Measurements from ENCODE around the gene RHBDD2.
"Not testable (repeated sequence)": the region's sequence is repeated elsewhere in the genome, so short reads cannot be mapped to it uniquely, and the experiment has no call there.

RHBDD2 gene

GRCh38 chr7:75843613-75844116 lies 35.2 kb upstream of the RHBDD2 start:
- no peak for DNase-seq
- no peaks in the 10 kb centered on the region for H3K36me3 ChIP-seq (ENCODE audit: control insufficient read depth, insufficient read depth, low read length)
- H3K27me3 ChIP-seq (replicated peaks; ENCODE audit: control insufficient read depth, insufficient read depth, low read length, poor library complexity, severe bottlenecking): no peaks in the 10 kb centered on the region
- H3K9me3 ChIP-seq (ENCODE audit: control insufficient read depth, low read length): no peaks in the 10 kb centered on the region
- no peaks in the 10 kb centered on the region for H3K4me1 ChIP-seq (ENCODE audit: control insufficient read depth, insufficient read depth, low read length, poor library complexity, severe bottlenecking)
- H3K27ac ChIP-seq (ENCODE audit: insufficient read depth, low read length, poor library complexity, severe bottlenecking): no peak overlapping the region
- H3K4me3 ChIP-seq (ENCODE audit: insufficient read depth, low read depth, low read length, poor library complexity, severe bottlenecking): no peak overlapping the region

GRCh38 chr7:75844158-75844557 lies 34.7 kb upstream of the RHBDD2 start:
- Histone ChIP-seq H3K4me1 (ENCODE audit: control insufficient read depth, insufficient read depth, low read length, poor library complexity, severe bottlenecking) (no peaks in the 10 kb centered on the region), H3K4me3 (ENCODE audit: insufficient read depth, low read depth, low read length, poor library complexity, severe bottlenecking) (no peak overlapping the region), H3K27me3 (replicated peaks; ENCODE audit: control insufficient read depth, insufficient read depth, low read length, poor library complexity, severe bottlenecking) (no peaks in the 10 kb centered on the region), H3K9me3 (ENCODE audit: control insufficient read depth, low read length) (no peaks in the 10 kb centered on the region), H3K36me3 (ENCODE audit: control insufficient read depth, insufficient read depth, low read length) (no peaks in the 10 kb centered on the region), H3K27ac (ENCODE audit: insufficient read depth, low read length, poor library complexity, severe bottlenecking) (no peak overlapping the region)
- no peak for DNase-seq

- H3K4me3 ChIP-seq (ENCODE audit: insufficient read depth, low read depth, low read length, poor library complexity, severe bottlenecking); H3K27ac ChIP-seq (ENCODE audit: insufficient read depth, low read length, poor library complexity, severe bottlenecking); DNase-seq; H3K36me3 ChIP-seq (ENCODE audit: control insufficient read depth, insufficient read depth, low read length); H3K9me3 ChIP-seq (ENCODE audit: control insufficient read depth, low read length); H3K4me1 ChIP-seq (ENCODE audit: control insufficient read depth, insufficient read depth, low read length, poor library complexity, severe bottlenecking); H3K27me3 ChIP-seq (replicated peaks; ENCODE audit: control insufficient read depth, insufficient read depth, low read length, poor library complexity, severe bottlenecking): not testable (repeated sequence)
Measured at GRCh38 chr7:75845132-75845531, 33.7 kb upstream of the RHBDD2 start.

- no peak overlapping the region for H3K4me3 ChIP-seq (ENCODE audit: insufficient read depth, low read depth, low read length, poor library complexity, severe bottlenecking)
- no peak overlapping the region for H3K27ac ChIP-seq (ENCODE audit: insufficient read depth, low read length, poor library complexity, severe bottlenecking)
- no peaks in the 10 kb centered on the region for H3K36me3 ChIP-seq (ENCODE audit: control insufficient read depth, insufficient read depth, low read length)
- DNase-seq: no peak
- no peaks in the 10 kb centered on the region for H3K4me1 ChIP-seq (ENCODE audit: control insufficient read depth, insufficient read depth, low read length, poor library complexity, severe bottlenecking)
- no peaks in the 10 kb centered on the region for H3K9me3 ChIP-seq (ENCODE audit: control insufficient read depth, low read length)
- H3K27me3 ChIP-seq (replicated peaks; ENCODE audit: control insufficient read depth, insufficient read depth, low read length, poor library complexity, severe bottlenecking): no peaks in the 10 kb centered on the region
Measured at GRCh38 chr7:75847707-75848106, 31.1 kb upstream of the RHBDD2 start.

- Histone ChIP-seq H3K9me3 (ENCODE audit: control insufficient read depth, low read length) (no peaks in the 10 kb centered on the region), H3K27ac (ENCODE audit: insufficient read depth, low read length, poor library complexity, severe bottlenecking) (no peak overlapping the region), H3K27me3 (replicated peaks; ENCODE audit: control insufficient read depth, insufficient read depth, low read length, poor library complexity, severe bottlenecking) (no peaks in the 10 kb centered on the region), H3K4me1 (ENCODE audit: control insufficient read depth, insufficient read depth, low read length, poor library complexity, severe bottlenecking) (no peaks in the 10 kb centered on the region), H3K4me3 (ENCODE audit: insufficient read depth, low read depth, low read length, poor library complexity, severe bottlenecking) (no peak overlapping the region), H3K36me3 (ENCODE audit: control insufficient read depth, insufficient read depth, low read length) (no peaks in the 10 kb centered on the region)
- no peak for DNase-seq
Measured at GRCh38 chr7:75849573-75849972, 29.3 kb upstream of the RHBDD2 start.

GRCh38 chr7:75850235-75850634 lies 28.6 kb upstream of the RHBDD2 start:
- Histone ChIP-seq H3K27me3 (replicated peaks; ENCODE audit: control insufficient read depth, insufficient read depth, low read length, poor library complexity, severe bottlenecking) (no peaks in the 10 kb centered on the region), H3K4me3 (ENCODE audit: insufficient read depth, low read depth, low read length, poor library complexity, severe bottlenecking) (no peak overlapping the region), H3K4me1 (ENCODE audit: control insufficient read depth, insufficient read depth, low read length, poor library complexity, severe bottlenecking) (no peaks in the 10 kb centered on the region), H3K36me3 (ENCODE audit: control insufficient read depth, insufficient read depth, low read length) (no peaks in the 10 kb centered on the region), H3K9me3 (ENCODE audit: control insufficient read depth, low read length) (no peaks in the 10 kb centered on the region), H3K27ac (ENCODE audit: insufficient read depth, low read length, poor library complexity, severe bottlenecking) (no peak overlapping the region)
- DNase-seq: no peak

GRCh38 chr7:75854233-75854632 lies 24.6 kb upstream of the RHBDD2 start:
- H3K27ac ChIP-seq (ENCODE audit: insufficient read depth, low read length, poor library complexity, severe bottlenecking): no peak overlapping the region
- no peaks in the 10 kb centered on the region for H3K36me3 ChIP-seq (ENCODE audit: control insufficient read depth, insufficient read depth, low read length)
- H3K4me3 ChIP-seq (ENCODE audit: insufficient read depth, low read depth, low read length, poor library complexity, severe bottlenecking): no peak overlapping the region
- DNase-seq: no peak
- no peaks in the 10 kb centered on the region for H3K27me3 ChIP-seq (replicated peaks; ENCODE audit: control insufficient read depth, insufficient read depth, low read length, poor library complexity, severe bottlenecking)
- no peaks in the 10 kb centered on the region for H3K9me3 ChIP-seq (ENCODE audit: control insufficient read depth, low read length)
- no peaks in the 10 kb centered on the region for H3K4me1 ChIP-seq (ENCODE audit: control insufficient read depth, insufficient read depth, low read length, poor library complexity, severe bottlenecking)

- not testable (repeated sequence) for H3K27ac ChIP-seq (ENCODE audit: insufficient read depth, low read length, poor library complexity, severe bottlenecking); H3K4me3 ChIP-seq (ENCODE audit: insufficient read depth, low read depth, low read length, poor library complexity, severe bottlenecking); H3K27me3 ChIP-seq (replicated peaks; ENCODE audit: control insufficient read depth, insufficient read depth, low read length, poor library complexity, severe bottlenecking)
Measured at GRCh38 chr7:75854813-75855345, 24.0 kb upstream of the RHBDD2 start.

GRCh38 chr7:75856536-75856935 lies 22.3 kb upstream of the RHBDD2 start:
- no peak for DNase-seq
- no peaks in the 10 kb centered on the region for H3K27me3 ChIP-seq (replicated peaks; ENCODE audit: control insufficient read depth, insufficient read depth, low read length, poor library complexity, severe bottlenecking)
- H3K4me3 ChIP-seq (ENCODE audit: insufficient read depth, low read depth, low read length, poor library complexity, severe bottlenecking): no peak overlapping the region

More at GRCh38 chr7:75854813-75855345, 24.0 kb upstream of the RHBDD2 start:
- DNase-seq; H3K9me3 ChIP-seq (ENCODE audit: control insufficient read depth, low read length); H3K4me1 ChIP-seq (ENCODE audit: control insufficient read depth, insufficient read depth, low read length, poor library complexity, severe bottlenecking); H3K36me3 ChIP-seq (ENCODE audit: control insufficient read depth, insufficient read depth, low read length): not testable (repeated sequence)

GRCh38 chr7:75858410-75858809 lies 20.4 kb upstream of the RHBDD2 start:
- Histone ChIP-seq H3K36me3 (ENCODE audit: control insufficient read depth, insufficient read depth, low read length) (no peaks in the 10 kb centered on the region), H3K27me3 (replicated peaks; ENCODE audit: control insufficient read depth, insufficient read depth, low read length, poor library complexity, severe bottlenecking) (no peaks in the 10 kb centered on the region), H3K9me3 (ENCODE audit: control insufficient read depth, low read length) (no peaks in the 10 kb centered on the region), H3K4me3 (ENCODE audit: insufficient read depth, low read depth, low read length, poor library complexity, severe bottlenecking) (no peak overlapping the region), H3K27ac (ENCODE audit: insufficient read depth, low read length, poor library complexity, severe bottlenecking) (no peak overlapping the region), H3K4me1 (ENCODE audit: control insufficient read depth, insufficient read depth, low read length, poor library complexity, severe bottlenecking) (no peaks in the 10 kb centered on the region)
- no peak for DNase-seq

More at GRCh38 chr7:75856536-75856935, 22.3 kb upstream of the RHBDD2 start:
- Histone ChIP-seq H3K36me3 (ENCODE audit: control insufficient read depth, insufficient read depth, low read length) (no peaks in the 10 kb centered on the region), H3K9me3 (ENCODE audit: control insufficient read depth, low read length) (no peaks in the 10 kb centered on the region), H3K4me1 (ENCODE audit: control insufficient read depth, insufficient read depth, low read length, poor library complexity, severe bottlenecking) (no peaks in the 10 kb centered on the region), H3K27ac (ENCODE audit: insufficient read depth, low read length, poor library complexity, severe bottlenecking) (no peak overlapping the region)
